ENCODE measurements around the gene ACTR2. TPM values are rescaled to one million over a fixed set of nuclear protein-coding genes. Genes with fewer than 3 reads are reported as not detected.

Gene ACTR2
- total RNA-seq, 1 experiment from 2014 or later, result 347 TPM

DNA sequence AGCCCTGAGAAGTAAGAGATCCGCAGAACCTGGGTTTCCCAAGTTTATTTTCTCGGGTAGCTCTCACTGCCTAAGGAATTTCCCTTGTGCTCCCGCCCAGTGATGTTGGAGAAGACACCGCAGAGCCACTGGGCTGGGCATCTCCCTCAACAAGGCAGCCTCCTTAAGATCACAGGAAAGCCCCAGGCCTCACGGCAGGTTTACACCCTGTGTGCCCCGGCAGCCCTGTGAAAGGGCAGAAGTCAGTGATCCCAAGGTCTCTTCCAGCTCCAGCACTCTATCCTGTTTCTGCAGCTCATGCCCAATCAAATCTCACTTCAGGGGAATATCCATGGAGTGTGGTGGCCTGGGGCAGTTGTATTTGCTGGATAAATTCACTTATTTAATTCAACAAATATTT, 66.5 kb downstream of the ACTR2 start:
- H3K4me3 ChIP-seq (ENCODE audit: low read depth in 2 of 2, low read length in 2 of 2), result no peak overlapping the region
- no peak overlapping the region for H3K27ac ChIP-seq (ENCODE audit: low read length)
- in situ Hi-C loops (cut with HindIII; ENCODE audit: low pct_unique_long_range_greater_than_20kb, low sequenced_read_pairs) (no loop called here), intact Hi-C loops (cut with micrococcal nuclease; ENCODE audit: unreplicated experiment) (no loop called here)
- DNase-seq (ENCODE audit: low read depth, low spot score), result no peak
- no peaks in the 10 kb centered on the region for H3K4me1 ChIP-seq (ENCODE audit: control insufficient read depth, insufficient read depth, low read length)
- no peaks in the 10 kb centered on the region for H3K9me3 ChIP-seq (ENCODE audit: control insufficient read depth, insufficient read depth, low read depth, low read length)
- CTCF ChIA-PET, result interaction anchor here (0.5 kb wide), 1 partner anchor 279 kb away, joined by 3 read pairs; no protein-coding TSS in a partner anchor
- peak; percentile 18; the same call in 1 of the 2 replicates for ATAC-seq
- no TSS peak for BruUV-seq (replicated peaks)
- no peaks in the 10 kb centered on the region for H3K36me3 ChIP-seq (ENCODE audit: control insufficient read depth, insufficient read depth, low read length)
- no peak for TF ChIP-seq POLR2AphosphoS5 (IDR thresholded peaks at IDR 0.05; ENCODE audit: low read depth, low read length)
- TF ChIP-seq, protein P1, sequence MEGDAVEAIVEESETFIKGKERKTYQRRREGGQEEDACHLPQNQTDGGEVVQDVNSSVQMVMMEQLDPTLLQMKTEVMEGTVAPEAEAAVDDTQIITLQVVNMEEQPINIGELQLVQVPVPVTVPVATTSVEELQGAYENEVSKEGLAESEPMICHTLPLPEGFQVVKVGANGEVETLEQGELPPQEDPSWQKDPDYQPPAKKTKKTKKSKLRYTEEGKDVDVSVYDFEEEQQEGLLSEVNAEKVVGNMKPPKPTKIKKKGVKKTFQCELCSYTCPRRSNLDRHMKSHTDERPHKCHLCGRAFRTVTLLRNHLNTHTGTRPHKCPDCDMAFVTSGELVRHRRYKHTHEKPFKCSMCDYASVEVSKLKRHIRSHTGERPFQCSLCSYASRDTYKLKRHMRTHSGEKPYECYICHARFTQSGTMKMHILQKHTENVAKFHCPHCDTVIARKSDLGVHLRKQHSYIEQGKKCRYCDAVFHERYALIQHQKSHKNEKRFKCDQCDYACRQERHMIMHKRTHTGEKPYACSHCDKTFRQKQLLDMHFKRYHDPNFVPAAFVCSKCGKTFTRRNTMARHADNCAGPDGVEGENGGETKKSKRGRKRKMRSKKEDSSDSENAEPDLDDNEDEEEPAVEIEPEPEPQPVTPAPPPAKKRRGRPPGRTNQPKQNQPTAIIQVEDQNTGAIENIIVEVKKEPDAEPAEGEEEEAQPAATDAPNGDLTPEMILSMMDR (IDR thresholded peaks at IDR 0.05), result no peak
- POLR2A ChIA-PET, result no interaction called here
- no peaks in the 10 kb centered on the region for H3K27me3 ChIP-seq (ENCODE audit: control insufficient read depth, insufficient read depth, low read length)

DNA sequence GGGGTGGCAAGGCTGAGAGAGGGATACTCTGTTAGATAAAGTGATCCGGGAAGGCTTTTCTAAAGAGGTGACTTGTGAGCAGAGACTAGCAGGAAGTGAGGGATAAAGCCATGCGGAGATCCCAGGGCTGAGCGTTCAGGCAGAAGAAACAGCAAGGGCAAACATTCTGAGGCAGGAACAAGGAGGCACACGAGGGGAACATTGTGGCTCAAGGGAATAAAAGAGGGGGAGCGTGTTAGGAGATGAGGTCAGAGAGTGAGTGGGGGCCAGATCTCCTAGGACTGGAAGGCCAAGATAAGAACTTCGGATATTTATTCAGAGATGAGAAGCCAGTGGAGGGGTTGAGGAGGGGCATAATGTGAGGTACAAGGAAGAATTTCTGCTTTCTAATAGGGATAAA, 67.1 kb downstream of the ACTR2 start:
- TF ChIP-seq TCF7L2 (IDR thresholded peaks at IDR 0.05; ENCODE audit: low read depth, low read length) (no peak), POLR2AphosphoS5 (IDR thresholded peaks at IDR 0.05; ENCODE audit: low read depth, low read length) (no peak), SIN3A (IDR thresholded peaks at IDR 0.05; ENCODE audit: borderline replicate concordance, insufficient read depth, low read depth, low read length) (no peak)
- TF ChIP-seq, protein P2, sequence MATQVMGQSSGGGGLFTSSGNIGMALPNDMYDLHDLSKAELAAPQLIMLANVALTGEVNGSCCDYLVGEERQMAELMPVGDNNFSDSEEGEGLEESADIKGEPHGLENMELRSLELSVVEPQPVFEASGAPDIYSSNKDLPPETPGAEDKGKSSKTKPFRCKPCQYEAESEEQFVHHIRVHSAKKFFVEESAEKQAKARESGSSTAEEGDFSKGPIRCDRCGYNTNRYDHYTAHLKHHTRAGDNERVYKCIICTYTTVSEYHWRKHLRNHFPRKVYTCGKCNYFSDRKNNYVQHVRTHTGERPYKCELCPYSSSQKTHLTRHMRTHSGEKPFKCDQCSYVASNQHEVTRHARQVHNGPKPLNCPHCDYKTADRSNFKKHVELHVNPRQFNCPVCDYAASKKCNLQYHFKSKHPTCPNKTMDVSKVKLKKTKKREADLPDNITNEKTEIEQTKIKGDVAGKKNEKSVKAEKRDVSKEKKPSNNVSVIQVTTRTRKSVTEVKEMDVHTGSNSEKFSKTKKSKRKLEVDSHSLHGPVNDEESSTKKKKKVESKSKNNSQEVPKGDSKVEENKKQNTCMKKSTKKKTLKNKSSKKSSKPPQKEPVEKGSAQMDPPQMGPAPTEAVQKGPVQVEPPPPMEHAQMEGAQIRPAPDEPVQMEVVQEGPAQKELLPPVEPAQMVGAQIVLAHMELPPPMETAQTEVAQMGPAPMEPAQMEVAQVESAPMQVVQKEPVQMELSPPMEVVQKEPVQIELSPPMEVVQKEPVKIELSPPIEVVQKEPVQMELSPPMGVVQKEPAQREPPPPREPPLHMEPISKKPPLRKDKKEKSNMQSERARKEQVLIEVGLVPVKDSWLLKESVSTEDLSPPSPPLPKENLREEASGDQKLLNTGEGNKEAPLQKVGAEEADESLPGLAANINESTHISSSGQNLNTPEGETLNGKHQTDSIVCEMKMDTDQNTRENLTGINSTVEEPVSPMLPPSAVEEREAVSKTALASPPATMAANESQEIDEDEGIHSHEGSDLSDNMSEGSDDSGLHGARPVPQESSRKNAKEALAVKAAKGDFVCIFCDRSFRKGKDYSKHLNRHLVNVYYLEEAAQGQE (IDR thresholded peaks at IDR 0.05; ENCODE audit: insufficient read depth in 1 of 2, low read depth in 2 of 2, low read length in 1 of 2), result no peak
- TF ChIP-seq, protein P1 (IDR thresholded peaks at IDR 0.05), result no peak
- peaks cover 4% of the 10 kb centered on the region; the same call in 1 of the 2 replicates for H3K4me1 ChIP-seq (ENCODE audit: control insufficient read depth, insufficient read depth, low read length)
- intact Hi-C loops (cut with micrococcal nuclease; ENCODE audit: unreplicated experiment), result no loop called here
- H3K9me3 ChIP-seq (ENCODE audit: control insufficient read depth, insufficient read depth, low read depth, low read length), result no peaks in the 10 kb centered on the region
- in situ Hi-C loops (cut with HindIII; ENCODE audit: low pct_unique_long_range_greater_than_20kb, low sequenced_read_pairs), result no loop called here
- no TSS peak for BruUV-seq (replicated peaks)
- H3K27me3 ChIP-seq (ENCODE audit: control insufficient read depth, insufficient read depth, low read length), result no peaks in the 10 kb centered on the region
- POLR2A ChIA-PET, result no interaction called here
- DNase-seq (ENCODE audit: low read depth, low spot score), result no peak
- CTCF ChIA-PET, result no interaction called here
- no peaks in the 10 kb centered on the region for H3K36me3 ChIP-seq (ENCODE audit: control insufficient read depth, insufficient read depth, low read length)
- no peak for ATAC-seq
- H3K4me3 ChIP-seq (ENCODE audit: low read depth in 2 of 2, low read length in 2 of 2), result no peak overlapping the region
- no peak overlapping the region for H3K27ac ChIP-seq (ENCODE audit: low read length)
